ENCODE measurements around the gene NSFL1C.

NSFL1C gene

DNA sequence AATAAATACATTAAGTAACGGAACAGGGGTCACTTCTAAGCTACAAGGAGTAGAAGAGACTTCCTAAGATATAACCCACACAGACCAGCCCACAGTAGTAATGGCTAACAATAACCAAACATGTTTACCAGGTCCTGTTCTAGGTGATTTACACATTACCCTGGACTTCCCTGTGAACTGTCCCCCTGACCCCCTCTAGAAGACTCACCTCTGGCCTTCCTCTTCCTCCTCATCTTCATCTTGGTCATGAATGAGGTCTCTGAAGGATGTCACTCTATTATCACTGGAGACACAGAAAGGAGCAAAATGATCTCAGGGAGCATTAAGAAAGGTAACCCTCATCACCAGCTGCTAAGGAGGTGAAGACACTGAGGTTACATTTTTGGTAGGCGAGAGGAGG, 8.7 kb downstream of the NSFL1C start:
- no peak for DNase-seq

DNA sequence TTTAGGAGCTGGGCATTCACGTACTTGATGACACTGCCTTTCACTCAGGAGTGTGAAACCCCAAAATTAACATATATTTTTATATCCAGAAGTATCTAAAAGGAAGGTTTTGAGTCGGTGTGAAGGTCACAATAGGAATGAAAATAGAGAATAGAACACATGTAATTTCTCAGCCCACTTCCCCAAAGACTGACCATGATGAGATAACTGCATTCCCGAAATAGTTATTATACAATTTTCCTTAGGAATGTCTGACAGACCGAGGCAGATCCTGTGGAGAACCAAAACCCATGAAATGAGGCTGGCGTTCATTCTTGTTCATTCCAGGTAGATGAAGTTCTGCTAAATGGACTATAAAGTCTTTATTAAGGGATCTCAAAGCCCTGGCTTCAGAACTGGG, 10.3 kb downstream of the NSFL1C start:
- DNase-seq, result no peak

DNA sequence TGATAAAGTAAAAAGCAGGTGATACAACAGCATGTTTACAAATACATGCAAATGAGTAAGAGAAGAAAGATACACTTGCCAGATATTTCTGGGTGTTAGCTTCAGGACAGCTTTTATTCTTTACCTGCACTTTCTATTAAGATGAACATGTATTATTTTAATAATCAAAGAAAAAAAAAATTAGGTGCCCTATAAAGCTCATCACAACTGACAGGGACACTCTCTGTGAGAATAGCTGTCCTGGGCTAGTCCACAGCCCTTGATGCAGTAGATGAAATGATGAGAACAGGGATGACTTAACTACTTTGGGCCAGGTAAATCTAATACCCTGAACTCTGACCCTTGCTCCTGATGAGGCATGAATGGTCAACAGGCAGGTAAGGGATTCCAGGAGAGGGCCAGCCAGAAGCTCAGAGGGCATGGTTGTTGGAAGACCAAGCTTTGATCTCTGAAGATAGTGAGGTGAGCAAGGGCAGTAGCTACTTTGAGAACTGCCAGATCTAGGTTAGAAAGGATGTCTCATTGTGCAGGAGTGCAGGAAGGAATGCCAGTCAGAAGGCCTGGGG, 15.6 kb downstream of the NSFL1C start:
- no peak for DNase-seq

DNA sequence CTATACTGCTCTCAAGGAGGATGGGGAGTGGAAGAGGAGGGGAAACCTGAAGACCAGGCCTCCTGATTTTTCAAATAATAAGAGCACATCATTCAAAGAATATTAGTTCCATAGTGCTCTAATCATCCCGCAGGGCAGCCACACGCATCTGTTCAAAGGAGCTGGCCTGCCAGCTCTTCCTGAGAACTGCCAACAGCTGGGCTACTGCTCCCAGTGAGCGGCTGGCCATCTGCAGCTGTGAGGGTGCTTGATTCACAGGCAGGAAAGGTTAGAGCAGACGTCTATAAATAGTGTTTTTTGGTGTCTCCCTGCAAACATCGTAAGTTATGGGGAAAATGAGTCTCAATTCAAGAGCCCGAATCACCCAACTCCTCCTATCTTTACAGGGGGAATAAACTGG, 17.3 kb downstream of the NSFL1C start:
- DNase-seq, result no peak

DNA sequence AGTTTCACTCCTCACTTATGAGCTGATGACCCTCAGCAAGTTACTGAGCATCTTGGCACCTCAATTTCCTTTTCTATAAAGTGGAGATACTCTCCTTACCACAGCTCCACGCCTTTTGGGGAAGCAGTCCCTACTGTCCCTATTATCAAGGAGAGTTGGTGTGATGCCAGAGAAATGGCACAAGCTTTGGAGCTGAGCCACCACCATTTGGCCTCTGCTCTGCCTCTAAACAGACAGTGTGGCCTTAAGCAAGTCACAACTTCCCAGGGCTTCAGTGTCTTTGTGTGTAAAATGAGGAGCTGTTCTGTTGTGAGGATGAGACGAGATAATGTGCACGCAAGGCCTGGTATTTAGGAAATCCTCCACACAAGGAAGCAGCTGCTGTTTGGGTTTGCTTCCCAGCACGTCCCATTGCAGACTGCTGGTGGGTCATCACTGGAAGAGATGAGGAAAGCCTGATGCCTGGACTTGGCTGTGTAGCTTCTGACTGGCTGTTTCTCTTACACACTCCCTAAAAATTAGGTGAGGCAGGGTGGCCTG, 18.5 kb downstream of the NSFL1C start:
- DNase-seq, result no peak

DNA sequence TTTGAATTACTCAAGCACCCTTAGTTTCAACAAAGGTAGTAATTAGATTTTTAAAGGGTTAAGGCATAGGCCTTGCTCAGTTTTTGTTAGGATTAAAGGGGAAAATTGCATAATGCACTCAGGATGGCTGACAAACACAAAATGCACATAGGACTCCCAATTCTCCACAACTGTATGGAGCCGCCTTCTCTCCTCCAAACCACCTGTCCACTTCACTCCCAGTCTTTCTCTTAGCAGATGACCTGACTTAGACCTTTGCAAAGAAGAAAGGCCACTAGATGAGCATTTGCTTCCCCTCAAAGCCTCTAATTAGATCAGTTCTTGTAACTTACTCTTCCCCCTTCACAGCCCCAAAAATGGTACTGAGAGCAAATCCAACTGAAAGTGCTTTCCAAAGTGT, 20.1 kb downstream of the NSFL1C start:
- no peak for DNase-seq

DNA sequence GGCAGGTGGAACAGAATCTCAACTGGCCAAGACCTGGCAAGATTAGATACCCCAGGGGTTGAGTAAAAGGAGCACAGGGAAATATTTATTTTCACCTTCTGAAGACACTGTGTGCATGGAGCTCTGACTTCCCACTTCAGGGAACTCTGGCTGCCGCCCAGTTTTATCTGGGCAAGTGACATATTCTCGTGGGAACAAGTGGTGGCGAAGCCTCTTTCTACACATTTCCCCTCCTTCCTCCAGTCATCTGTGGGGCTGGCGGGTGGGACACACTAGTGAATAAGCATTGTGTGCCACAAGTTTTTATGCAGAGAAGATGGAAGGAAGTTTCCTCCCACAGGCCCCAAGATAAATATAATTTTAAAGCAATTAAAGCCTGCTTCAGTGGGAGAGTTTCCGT, 23.6 kb downstream of the NSFL1C start:
- no peak for DNase-seq

DNA sequence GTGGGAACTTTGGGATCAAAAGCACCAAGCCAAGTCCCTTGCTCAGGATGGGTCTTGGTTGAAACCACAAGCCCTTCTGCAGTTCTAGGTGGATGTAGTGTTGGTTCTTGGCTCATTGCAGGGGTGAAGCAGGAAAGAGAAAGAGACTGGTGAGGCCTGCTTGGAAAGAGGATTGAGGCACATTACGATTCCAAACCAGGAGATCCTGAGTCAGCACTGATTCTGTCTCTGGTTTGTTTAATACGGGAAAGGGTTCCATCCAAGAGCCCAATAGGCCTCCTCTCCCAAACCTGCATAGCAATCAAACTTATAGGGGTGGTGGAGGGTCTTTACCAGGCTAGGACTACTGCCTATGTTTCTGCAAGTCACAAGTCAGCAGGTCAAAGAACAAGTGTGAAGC, 24.3 kb downstream of the NSFL1C start:
- DNase-seq, result no peak

DNA sequence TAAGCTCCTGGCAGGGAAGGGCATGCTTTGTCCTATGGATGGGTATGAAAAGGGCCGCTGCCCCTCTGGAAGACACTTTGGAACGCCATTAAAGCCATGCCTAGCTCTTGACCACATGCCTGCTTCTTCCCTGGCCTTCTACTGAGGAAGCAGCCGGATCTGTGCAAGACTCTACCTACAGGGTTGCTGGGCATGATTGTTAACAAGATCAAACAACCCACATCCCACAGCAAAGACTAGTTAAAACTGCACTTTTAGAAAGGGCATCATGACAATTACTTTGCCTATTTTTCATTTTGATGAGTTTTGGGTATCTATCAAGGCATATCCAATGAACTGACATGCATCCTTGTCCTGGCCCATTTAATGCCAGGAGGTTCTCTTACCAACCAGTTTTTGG, 25.5 kb downstream of the NSFL1C start:
- DNase-seq, result no peak

DNA sequence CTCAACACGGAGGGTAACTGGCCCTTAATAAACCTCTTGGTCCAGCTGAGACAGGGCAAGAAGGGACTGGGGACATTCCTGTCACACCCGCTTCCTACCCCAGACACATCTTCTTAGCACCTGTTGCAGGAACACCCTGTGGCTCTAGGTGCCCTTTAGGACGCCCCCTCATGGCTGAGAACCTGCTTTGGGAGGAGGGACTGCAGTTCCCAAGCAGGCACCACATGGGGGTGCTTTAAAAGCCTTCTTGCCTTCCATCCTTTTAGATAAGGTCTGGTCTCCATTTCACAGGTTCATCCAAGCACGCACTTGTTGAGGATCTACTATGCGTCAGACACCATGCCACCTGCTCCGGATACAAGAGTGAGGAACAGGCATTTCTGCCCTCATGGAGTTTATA, 26.6 kb downstream of the NSFL1C start:
- DNase-seq, result no peak

DNA sequence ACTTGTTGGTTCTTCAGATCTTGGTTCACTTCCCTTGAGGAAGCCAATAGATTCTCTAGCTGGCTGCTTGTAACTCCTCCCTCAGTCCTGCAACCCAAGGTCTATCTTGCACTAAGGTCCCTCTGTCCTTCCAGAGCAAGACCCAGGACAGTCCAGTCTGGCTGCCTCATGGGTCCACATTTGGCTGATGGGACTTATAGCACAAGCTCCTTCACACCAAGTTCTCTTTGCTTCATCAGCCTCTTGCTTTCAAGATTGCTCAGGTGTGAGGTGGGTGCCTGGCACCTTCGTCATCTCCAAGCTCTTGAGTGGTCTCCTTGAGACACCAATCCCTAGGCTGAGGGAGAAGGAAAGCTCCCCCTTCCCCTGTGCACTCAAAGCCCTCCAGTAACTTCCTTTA, 28.3 kb downstream of the NSFL1C start:
- DNase-seq, result no peak

DNA sequence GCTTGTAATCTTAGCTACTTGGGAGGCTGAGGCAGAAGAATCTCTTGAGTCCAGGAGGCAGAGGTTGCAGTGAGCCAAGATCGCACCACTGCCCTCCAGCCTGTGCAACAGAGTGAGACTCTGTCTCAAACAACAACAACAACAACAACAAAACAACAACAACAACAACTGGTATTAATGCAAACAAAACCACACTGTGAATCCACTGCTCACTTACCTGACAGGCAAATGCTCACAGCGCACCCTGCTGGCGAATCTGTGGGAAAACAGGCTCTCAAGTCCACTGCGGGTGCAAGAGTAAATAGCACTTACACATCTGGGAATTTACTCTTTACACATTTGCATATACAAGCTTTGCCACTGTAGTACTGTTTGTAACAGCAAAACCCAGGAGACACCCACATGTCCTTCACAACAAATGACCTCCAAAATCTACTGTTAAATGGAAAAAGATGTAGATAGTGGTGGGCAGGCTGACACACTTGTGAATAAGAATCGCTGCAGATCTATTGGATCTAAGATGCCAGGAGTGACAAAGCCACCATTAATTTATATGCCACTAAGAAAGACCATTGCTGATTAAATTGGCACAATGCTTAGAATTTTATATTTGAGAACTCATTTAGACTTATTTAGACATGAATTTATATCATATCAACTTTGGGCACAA, 29.3 kb downstream of the NSFL1C start:
- DNase-seq, result peak; percentile 59

DNA sequence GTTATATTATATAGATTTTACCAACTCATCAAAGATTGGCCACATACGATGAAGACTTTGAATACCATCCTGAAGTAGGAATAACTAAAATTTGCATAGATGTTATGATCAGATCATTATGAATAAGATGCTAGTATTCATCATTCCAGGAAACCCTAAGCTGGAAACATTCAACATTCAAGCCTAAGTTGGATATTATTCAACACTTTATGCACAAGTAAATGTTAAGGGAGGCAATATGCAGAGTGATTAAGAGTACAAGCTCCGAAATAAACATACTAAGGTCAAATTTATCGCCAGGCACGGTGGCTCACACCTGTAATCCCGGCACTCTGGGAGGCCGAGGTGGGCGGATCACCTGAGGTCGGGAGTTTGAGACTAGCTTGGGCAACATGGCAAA, 30.4 kb downstream of the NSFL1C start:
- no peak for DNase-seq

DNA sequence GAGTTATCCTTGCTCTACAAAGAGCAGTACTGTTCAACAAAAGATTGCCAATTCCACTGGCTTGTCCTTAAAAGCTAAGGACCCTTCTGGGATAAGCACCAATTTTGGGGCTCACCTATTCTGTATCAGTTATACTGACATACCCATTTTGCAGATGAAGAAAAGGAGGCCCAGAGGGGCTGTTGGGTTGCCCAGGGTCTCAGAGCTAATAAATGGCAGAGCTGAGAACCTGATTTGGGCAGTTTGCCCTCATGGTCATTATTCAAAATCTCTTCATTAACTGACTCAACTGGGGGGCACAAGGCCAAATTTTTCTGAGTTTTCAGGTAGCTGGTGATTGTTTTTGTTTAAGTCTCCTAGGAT, 31.3 kb downstream of the NSFL1C start:
- no peak for DNase-seq

DNA sequence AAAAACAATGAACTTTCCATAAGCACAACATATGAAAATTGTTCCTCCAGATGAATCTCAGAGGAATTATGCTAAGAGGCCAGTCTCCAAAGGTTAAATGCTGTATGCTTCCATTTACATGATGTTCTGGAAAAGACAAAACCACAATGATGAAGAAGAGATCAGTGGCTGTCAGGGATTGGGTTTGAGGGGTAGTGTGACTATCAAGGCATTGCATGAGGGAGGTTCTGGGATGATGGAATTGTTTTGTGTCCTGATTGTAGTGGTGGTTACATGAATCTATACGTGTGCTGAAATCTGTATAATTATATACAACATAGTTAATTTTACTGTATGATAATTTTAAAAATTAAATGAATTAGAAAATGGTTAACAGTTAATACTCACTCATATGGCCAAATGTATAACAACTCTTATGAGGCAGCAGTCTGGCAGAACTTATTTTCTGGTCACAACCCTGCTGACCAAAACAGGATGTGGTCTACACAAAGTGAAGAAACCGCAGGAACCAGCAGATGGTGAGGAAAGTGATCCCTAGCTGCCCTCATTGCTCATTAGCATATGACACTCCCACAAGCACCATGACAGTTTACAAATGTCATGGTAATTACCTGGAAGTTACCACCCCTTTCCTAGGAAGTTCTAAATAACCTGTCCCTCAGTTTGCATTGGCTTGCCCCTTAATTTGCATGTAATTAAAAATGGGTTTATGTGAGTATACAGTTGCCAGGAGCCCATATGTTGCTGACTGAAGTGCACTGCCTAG, 31.9 kb downstream of the NSFL1C start:
- no peak for DNase-seq

DNA sequence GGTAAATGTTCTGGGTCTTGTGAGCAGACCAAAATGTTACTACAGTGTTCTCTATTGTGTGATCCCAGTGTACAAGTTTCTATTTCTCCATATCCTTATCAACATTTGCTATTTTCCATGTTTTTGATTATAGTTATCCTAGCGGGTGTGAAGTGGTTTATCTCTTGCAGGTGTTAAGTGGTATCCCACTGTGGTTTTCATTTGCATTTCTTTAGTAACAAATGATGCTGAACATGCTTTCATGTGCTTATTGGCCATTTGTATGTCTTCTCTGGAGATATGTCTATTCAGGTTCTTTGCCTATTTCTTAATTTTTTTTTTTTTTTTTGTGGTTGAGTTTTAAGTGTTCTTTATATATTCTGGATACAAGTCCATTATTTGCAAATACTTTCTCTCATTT, 35.5 kb downstream of the NSFL1C start:
- DNase-seq, result no peak

DNA sequence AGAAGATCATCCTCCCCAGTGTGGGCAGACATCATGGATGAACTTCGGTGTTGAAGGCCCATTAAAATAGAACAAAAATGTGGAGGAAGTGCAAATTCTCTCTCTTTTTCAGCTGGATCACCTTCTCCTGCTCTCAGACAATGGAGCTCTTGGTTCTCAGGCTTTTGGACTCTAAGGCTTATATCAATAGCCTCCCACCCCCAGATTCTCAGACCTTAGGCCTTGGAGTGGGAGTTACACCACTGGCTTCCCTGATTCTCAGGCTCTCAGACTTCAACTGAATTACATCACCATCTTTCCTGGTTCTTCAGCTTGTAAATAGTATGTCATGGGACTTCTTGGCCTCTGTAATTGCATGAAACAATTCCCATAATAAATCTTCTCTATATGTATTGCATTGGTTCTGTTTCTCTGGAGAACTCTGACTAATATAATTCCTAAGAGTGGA, 36.6 kb downstream of the NSFL1C start:
- DNase-seq, result no peak

DNA sequence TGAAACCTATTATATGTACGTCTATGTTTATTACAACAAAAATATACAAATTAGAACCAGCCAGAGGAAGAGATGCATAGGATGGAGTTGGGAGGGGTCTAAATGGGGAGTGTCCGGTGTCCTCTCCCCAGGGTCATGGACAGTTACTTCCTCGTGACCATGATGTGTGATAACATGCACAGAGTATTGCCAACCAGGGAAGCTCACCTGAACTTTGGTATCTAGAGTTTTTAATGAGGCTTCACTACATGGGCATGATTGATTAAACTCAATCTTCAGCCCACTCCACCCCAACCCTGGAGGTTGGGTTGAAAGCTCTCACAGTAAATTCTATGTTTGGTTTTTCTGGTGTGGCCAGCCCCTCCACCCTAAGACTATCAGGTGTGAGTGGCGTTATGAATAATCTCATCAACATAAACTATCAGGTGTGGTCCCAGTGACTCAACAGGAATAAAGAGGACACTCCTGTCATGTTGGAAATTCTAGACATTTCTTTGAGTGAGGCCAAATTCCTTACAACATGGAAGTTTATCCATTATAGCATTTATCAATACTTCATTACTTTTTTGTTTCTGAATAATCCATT, 37.4 kb downstream of the NSFL1C start:
- no peak for DNase-seq

DNA sequence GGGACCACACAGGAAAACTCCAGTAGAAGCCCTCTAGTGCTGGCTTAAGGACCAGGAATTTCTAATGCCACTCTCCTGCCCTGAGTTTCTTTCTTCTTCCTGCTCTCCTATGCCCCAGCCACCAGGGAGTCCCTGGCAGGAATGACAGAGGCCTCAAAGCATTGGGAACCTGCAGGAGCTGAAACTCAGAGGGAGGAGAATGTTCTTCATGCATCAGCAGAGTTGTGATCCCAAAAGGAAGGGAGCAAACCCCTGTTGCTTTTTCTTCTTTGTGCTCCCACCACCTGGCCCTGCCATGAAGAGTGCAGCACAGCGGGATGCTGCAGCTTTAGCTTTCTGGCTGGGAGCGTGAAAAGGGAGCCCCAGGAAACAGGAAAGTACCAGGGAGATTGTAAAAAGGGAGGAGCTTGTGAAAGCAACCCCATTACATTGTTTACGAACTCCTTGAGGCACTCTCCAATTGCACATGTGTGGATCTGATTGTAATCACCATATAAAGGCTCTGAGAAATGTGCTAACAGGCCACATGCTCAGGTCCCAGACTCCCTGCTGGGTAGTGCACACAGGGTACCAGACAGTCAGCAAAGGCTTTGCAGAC, 39.1 kb downstream of the NSFL1C start:
- DNase-seq, result peak; percentile 91

DNA sequence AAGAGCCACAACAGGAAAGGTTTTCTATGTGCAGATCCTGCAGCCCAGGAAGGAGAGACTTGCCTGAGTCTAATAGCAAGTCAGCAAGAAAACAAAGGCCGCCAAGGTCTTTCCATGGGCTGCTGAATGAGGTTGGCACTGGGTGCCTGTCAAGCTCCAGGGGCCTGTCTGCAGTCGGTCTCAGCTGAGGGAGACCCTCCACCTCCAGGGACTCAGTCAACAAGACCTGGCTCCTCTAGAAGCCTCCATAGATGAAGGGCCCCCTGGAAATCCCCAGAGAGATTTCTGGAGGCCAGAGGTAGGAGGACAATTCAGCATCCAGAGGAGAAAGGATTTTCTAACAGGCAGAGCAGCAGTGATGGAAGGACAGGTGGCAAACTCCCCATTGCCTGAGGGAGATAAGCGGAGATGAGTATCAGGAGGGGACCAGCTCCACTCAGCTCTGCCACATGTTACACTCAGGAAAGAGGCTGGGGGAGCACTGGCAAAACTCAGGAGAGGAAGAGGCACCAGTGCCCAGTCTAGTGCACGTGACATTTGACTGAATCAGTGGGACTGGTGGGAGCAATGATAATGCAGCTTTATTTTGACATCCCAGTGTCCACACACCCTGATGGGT, 40.3 kb downstream of the NSFL1C start:
- no peak for DNase-seq

DNA sequence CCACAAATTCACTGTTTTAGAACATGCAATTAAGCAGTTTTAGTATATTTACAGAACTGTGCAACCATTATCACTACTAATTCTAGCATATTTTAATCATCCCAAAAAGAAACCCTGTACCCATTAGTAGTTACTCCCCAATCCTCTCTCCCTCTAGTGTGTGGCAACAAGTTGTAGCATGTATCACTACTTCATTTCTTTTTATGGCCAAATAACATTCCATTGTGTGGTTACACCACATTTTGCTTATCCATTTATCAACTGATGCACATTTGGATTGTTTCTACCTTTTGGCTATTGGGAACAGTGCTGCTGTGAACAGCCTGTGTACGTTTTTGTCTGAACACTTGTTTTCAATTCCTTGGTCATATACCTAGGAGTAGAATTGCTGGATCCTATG, 42.3 kb downstream of the NSFL1C start:
- no peak for DNase-seq

DNA sequence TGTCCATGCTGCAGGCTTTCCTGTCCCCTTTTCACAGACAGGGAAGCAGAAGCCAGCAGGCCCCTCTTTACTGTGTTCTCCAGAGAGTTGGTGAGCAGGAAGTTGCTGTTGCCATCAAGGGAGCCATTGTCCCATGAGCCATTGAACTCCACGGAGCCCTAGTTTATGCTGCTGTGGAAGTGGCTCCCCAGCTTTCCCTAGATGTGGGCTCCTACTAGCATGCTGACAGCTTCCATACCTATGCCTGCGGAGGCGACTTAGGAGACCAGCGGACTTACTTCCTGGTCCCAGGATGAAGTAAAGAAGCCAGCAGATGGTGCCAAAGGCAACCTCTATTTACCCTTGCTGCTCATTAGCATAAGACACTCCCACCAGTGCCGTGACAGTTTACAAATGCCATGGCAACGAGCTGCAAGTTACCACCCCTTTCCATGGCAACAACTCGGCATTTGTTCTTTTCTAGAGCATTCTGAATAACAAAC, 43.0 kb downstream of the NSFL1C start:
- DNase-seq, result no peak

DNA sequence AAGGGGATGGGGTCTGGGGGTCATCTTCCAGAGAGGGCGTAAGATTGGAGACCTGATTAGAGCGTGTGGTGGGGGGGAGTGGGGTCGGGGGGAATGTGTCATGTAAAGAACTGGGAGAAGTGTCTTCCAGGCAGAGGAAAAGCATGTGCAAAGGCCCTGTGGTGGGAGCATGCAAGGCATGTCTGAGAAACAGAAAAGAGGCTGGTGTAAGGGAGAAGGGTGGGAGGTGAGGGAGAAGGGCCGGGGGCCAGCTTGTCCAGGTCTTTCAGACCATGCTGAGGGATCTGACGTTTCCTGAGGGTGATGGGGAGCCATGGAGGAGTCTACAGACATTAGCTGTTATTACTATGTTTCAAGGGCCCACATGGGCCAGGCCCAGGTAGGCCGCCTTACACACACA, 43.4 kb downstream of the NSFL1C start:
- DNase-seq, result no peak
